Stimulated activated CD8-positive, alpha-beta memory T cell treated with anti-CD3 and anti-CD28 coated beads, Interleukin-4, amount 100 ng/mL, for 24 hours (primary cell): ENCODE measurements around the gene NFIA.

Source experiments
- DNase-seq: peaks from one replicate; pipeline ENCODE4 v3.0.0-alpha.2; 2020; ENCODE audit warnings: low read depth

The NFIA gene

DNA sequence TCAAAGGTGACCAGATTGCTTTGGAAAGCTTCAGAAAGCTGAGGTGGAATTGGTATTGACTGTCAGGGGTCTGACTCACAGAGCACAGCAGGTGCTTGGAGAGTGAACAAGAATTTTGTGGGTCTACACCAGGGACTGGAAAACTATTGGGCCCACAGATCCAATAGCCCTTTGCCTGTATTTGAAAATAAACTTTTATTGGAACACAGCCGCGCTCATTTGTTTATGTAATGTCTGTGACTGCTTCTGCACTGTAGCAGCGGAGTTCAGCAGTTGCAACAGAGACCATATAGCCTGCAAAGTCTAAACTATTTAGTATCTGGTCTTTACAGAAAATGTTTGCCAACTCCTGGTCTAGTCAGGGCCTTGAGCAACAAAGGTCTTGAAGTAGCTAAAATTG is 315.6 kb downstream of the NFIA start:
- DNase-seq: no peak

DNA sequence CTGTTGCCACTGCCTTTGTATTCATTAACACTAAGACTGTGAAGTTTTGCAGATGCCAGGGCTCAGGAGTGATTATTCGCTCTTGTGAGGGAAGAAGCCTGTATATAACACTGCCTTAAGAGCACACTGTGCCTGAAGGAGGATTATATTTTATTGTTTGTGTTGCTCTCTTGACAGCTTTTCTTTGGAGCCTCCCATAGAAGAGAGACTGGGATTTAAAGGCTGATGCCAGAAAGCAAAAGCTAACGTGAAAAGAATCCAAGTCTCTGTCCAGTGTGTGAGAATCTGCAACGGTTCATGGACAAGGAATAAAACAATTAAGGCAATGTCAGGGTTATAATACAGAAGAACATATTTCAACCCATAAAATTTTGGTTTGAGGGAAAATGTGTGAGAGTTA is 316.8 kb downstream of the NFIA start:
- no peak for DNase-seq

DNA sequence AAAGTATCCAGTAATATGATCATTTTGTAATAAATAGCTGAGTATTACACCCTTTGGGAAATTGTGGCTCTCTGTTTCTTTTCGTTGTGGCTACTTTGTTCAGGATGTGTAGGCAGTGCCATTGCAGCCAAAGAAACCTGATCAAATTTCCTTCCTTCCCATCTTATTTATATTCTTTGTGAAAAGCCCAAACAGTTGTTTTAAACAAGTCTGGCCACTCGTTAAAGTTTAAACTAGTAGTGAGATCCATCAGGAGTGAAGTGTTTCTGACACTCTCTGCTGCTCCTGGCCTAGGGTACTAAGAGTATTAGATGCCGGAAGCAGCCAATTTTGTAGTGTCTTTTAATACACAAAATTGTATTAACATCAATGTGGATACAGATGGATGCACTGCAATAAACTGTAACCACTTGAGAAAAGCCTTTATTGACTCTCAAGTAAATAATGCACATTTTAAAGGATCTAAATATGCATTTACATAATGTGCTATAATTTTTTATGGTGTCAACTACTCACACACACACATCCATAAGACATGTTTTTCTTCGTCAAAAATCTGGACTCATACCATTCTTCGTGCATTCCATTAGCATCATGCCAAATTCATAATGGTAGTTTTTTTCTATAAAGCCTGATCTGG is 317.9 kb downstream of the NFIA start:
- DNase-seq: no peak

DNA sequence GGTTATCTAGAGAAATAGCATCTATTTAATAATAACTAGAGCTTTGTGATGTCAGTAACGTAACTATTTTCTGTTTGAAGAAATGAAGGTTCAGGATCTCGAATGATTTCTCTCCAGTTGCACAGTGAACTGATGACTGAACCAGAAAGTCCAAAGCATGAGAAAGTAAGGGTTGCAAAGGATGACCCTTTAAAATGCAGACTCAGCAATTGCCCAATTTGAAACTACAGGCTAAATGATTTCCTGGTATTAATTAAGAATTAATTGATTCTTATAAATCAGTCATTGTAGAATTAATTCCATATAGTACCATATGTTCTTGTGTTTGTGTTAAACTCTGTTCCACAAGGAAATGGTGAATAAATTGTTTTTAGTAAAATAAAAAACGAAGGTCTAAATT is 318.6 kb downstream of the NFIA start:
- no peak for DNase-seq

DNA sequence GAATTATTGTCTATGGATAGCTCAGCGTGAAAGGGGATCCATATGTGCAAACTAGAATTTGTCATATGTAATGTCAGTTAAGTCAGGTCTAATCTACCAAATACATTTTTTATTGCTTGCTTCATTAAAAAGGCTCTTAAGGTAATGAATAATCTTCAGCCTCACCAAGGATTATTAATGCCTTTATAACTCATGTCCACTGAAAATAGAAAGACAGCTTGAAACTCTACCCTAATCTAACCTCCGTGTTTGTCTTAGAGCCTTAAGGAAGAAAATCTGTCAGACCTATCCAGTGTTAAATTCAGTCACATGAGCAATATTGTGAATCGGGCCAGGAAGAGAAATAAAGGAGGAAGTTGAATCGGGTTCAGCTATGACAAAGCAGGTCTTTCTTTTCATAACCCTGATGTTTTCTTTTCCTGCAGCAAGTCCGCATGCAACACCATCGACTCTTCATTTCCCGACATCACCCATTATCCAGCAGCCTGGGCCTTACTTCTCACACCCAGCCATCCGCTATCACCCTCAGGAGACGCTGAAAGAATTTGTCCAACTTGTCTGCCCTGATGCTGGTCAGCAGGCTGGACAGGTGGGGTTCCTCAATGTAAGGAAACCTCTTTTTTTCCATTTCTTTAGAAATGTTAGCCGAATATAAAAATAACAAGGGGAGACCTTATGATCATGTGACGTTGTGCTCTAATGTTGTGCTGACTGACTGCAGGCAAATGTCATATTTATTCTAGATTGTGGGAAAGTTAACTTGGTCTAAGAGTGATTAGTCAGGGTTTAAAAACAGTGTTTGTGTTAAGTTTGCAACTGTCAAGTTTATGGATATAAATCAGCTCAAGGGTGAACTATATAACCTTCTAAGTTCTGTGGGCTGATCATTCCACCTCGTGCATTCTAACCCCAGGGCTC is 321.6 kb downstream of the NFIA start:
- no peak for DNase-seq

DNA sequence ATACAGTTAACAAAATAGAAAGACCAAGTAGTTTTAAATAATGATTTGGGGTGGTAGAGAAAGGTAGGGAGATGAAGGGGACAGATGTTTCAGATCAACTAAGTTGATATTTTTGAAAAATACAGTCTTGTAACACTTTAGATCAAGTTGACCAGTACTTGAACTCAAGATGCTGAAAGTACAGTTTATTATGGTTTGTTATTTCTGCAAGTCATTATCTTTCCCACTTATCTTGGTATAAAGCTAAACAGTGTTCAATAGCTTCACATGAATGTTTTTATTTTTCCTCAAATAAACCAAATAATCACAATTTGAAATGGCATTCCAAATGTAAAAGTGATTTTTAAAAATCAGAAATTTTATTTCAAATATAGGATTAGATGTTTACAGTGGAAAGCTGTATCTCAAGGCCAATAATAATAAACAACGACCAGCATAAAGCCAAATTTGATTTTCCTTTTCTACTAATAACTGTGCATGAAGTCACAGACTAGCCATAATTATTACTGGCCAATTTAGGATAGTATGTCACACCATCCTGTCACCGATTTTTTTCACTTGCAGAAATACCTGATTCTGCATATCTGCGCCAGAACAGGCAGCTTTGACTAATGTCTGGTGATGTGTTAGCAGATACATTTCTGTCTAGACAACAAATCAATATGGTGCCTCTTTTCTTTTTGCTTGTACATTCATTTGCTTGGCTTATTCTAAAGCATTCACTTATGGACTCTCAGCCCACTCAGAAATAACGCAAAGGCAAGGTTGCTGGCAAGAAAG is 322.4 kb downstream of the NFIA start:
- DNase-seq: no peak

DNA sequence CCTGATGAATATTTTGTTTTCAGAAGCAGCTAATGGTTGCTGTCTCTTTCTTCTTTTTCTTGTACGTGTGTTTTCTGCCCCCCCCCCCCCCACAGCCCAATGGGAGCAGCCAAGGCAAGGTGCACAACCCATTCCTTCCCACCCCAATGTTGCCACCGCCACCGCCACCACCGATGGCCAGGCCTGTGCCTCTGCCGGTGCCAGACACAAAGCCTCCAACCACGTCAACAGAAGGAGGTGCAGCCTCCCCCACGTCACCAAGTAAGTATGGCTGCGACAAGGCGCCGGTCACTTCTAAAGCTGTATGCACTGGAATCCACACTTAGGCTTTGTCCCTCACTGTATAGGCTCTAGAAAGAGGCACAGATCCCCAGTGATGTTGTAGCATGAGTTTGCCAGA is 324.1 kb downstream of the NFIA start:
- no peak for DNase-seq

DNA sequence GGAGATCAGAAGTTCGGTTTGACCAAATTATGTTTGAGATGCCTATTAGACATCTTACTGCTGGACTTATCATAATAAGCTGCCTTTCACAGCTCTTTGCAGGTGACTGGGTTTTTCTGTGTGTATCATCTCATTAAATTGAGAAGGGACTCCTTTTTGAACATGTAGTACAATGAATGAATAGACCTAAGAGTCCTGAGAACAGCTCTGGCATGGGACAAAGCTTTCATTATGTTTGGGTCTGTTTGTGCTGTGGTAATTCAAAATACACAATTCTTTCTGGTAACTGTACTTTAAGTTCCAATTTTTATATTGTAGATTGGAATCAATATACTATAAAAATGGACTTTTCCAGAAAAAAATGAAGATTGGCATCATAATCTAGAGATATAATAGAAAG is 330.2 kb downstream of the NFIA start:
- DNase-seq: no peak

DNA sequence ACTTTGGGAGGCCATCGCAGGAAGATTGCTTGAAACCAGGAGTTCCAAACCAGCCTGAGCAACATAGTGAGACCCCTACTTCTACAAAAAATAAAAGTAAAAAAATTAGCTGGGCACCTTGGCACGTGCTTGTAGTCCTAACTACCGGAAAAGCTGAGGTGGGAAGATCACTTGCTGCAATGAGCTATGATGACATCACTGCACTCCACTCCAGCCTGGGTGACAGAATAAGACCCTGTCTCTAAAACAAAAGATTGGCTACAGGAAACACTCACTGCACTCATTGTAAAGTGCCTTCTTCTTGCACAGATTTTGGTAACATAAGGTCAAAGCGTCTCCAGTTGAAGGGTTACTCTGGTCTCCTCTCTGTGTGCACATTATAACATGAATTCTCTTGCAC is 336.8 kb downstream of the NFIA start:
- DNase-seq: no peak

DNA sequence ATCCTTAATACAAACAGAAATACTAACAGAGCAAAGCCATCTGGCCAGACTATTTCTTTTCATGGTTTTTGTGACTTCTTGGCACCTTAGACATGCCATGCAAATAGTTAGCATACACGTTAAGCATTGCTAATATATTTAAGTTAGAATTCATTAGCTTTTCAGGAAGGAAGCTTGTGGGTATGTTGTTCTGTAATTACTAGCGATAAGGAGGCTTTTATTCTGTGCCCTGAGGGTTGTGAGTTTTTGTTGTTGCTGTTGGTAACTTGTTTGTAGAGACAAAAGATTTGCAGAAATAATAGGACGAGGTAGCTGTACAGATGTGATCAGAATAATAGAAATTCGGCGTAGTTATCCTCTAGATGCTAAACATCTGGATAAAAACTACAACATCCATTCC is 337.3 kb downstream of the NFIA start:
- no peak for DNase-seq

DNA sequence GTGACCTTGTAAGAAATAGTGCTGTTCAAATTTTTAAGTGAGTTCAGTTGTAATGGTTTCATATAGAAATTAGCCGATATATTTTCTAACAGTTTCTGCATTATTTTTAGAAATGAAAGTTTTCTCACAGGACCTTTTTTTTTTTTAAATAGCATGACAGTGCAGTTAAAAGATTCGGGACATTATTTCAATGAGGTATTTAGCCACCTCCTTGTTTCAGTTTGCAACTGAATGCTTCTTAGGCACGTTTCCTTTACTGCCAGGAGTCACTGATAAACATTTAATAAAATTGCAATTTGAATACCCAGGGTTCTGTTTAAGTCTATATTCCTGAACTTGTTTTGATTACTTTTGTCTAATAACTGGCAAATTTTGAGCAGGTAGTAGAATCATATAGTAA is 337.9 kb downstream of the NFIA start:
- DNase-seq: no peak

DNA sequence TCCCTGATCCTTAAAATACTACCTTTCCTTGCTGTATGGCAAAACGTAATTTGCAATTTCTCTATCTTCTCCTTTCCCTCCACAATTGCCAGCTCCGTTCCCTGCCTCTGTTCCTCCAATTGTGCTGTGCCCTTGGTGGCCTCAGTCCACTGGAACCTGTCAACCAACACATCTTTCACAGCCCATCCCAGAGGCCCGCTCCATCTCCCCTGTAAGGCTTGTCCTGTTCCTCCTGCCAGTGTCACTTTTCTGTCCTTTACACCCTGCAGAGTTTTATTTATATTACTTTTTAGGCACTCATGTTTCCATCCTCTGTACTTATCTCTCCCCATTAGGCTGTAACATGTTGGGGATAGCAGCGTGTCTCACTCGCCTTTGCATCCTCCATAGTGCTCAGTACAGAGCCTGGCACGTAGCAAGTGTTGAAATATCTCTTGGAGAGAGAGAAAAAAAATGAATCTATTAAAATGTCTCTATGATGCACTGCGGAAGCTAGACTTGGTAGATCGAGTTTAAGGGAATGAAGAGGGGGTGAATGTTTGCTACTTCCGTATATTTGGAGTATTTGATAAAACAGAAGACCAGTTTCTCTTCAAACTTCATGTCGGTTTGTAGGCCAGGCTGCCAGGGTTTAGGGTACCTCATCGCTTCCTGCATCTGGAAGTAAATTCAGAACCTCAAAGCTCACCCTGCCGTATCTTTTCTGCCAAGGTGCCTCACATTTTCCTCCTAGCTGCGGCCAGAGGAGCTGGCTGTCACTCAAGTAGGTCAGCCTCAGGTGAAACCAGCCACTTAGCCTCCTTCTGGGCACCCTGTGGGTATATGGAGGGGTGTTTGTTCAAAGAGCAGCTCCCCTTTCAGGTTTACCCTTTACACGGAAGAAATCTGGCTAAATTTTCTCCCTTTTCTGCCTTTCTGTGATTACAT is 338.8 kb downstream of the NFIA start:
- no peak for DNase-seq

DNA sequence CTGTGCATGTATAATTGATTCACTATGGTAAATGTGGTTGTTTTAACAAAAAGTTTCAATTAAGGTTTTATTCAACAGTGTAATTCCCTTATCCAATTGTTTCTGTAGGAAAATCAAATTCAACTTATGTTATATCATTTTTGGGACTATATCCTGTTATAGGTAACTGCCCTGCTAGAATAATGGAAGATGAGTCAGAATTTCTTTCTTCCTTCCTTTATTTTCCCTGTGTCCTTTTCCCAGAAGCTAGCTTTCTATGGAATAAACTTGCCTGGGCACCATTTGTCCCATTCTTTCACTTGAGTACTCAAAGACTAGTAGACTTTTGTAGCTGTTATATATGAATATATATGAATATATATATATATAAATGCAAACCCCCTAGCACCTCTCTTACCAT is 341.3 kb downstream of the NFIA start:
- no peak for DNase-seq

DNA sequence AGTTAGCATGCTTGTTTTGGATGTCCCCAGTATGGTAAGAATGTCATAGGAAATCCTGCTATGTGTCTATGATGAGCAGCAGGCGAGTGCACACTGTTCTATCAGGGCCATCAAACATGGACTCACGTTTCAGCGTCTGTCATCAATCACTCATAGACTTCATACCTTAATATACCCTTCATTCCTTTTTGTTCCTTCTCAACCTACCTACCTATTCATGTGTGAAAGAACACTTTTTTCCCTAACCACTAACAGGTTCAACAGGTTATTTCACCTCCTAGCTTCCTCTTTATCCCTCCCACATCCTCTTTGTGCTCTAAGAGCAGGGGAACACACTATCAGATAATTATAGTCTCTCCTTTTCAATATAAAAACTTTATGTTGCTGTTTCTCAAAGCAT is 342.0 kb downstream of the NFIA start:
- DNase-seq: no peak

DNA sequence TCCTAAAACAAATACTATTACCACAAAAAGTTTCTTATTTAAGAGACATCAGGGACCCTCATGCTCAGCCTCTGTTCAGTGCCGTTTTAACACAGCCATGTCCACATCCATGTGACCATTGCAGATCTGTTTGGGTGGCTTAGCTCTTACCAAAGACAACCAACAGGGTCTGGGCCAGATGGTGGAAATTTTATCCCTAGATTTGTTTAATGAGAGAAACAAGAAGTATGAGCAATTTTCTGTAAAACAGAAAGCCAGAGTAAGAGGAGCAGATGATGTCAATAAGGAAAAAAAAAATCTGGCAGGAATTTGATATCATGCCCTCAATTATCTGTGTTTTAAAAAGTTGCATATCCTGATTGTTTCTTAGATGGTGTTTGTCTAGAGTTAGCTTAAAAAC is 342.7 kb downstream of the NFIA start:
- DNase-seq: no peak

DNA sequence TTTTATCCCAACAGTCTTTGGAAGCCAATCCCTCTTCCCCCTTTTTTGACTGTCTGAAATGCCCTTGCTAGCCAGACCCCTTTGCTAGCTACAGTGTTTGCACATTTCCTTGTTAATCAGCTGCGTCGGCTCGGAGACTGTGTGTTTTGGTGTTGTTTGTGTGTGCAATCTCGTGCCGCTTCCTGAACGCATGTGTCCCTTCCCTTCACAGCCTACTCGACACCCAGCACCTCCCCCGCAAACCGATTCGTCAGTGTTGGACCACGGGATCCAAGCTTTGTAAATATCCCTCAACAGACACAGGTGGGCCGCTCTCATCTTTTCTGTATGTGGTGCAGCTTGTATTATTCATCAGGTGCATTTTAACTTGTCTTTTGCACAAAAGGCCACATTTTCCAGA is 343.9 kb downstream of the NFIA start:
- no peak for DNase-seq

DNA sequence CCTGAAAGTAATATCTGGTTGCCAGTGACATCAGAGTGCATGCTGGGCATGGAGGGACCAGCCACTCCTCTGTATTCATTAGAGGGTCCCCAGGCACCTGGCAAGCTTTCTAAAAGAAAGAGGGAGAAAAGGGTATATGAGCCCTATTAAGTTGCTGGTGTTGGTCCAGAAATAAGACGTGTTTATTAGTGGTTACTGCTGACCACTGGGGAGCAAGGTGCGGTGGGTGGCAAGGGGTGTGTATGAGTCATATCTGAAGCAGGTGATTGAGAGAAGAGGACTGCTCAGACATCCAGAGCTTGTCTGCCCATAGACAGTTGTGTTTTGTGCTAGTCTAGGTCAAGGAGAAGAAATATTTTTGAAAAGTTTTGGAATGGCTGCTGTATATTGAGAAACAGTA is 344.5 kb downstream of the NFIA start:
- no peak for DNase-seq

DNA sequence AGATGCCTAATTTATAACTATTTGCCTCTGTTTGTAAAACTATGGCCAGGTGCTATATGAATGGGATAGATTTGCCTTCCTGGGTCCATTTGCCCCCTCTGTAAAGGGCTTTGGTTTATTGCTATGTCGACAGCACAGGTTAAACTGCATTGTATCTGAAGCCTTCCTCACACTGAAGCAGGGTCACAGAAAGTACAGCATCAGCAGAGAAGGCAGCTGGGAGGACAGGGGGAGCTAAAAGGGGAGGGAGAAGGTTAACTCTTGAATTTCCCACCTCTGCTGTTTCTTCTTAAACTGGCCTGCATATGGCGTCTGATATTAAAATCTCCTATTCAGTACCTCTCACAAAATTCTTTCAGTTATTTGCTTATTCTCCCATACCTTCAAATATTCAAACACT is 345.1 kb downstream of the NFIA start:
- DNase-seq: no peak

DNA sequence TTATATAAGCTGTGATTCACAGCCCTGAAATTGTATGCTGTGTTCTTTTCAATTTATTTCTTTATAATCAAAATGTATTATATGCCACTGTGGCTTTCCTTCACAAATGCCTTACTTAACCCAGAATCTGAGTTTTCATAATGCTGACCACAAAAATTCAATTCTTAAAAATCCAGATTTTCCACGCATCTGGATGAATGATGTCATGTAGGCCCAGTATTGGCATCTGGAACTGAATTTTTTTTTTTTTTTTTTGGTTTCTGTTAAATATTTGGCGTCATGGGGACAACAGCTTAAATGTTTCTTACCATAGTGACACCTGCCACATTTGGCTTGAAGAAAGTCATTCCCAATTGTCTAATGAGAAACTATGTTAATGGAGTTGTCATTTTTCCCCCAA is 345.8 kb downstream of the NFIA start:
- no peak for DNase-seq

DNA sequence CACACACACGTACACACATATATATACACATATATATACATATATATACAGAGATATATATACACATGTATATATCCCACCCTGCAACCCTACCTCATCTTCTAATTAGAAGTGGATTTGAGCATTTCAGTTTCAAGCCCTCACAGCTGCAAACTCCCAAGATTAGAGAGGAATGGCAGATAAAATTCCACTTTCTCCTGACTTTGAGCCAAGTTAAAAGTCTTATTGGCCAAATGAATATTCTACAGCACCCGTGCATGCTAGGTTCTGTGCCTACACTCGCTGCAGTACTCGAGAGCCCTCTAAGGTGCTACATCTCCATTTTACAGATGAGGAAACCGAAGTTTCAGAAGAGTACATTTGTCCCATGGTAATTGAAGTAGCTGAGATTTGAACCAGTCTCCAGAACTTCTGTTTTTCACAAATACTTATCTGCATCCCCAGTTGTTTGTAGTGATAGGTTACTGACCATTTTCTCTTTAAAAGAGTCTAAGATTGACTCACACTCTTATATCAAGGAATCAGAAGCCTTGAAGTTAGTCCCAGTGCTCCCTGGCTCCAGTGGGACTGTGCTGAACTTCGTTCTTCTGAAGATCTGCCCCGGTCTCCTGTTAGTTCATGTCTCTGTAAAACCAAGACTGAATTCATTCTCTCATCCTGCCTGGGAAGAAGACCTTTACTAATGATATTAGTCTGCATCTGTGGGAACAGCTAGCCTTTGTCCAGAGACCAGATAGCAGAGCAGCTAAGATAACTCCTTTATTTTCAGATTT is 350.4 kb downstream of the NFIA start:
- DNase-seq: no peak

DNA sequence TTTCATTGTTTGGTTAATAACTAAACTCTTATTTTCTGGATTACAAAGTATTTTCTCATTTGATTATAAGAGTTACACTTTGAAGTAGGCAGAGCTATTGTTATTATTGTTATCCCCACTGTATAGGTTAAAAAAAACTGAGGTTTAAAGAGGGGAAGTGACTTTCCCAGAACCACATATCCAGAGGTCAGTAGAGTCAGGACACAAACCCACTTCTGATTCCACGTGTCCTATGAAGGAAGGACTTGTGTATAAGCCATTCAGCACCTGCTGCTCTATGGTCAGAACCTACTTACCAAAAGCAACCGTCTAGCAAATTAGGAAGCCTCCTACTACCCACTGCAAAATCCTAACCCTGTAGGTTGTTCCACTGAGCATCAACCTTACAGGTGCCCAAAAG is 351.3 kb downstream of the NFIA start:
- DNase-seq: no peak
